Epithelial cell of esophagus (primary cell): ENCODE results near the gene IQGAP2.
"Not testable (repeated sequence)": the region's sequence is repeated elsewhere in the genome, so short reads cannot be mapped to it uniquely, and the experiment has no call there.

Source experiments
- DNase-seq: peaks from one replicate; pipeline ENCODE4 v3.0.0; 2010; ENCODE audit warnings: low read depth
- H3K4me3 ChIP-seq: 2 replicates; pipeline ENCODE4 v1.5.1; 2011; ENCODE audit warnings: mild to moderate bottlenecking, low read length, control low read depth
- CTCF ChIP-seq: IDR thresholded peaks from 2 replicates; pipeline ENCODE4 v1.5.1; 2011; ENCODE audit warnings: low read depth, mild to moderate bottlenecking, low read length, control low read depth, inconsistent platforms; ENCODE audit not compliant: insufficient read depth; ENCODE audit errors: missing control alignments

Gene IQGAP2

DNA sequence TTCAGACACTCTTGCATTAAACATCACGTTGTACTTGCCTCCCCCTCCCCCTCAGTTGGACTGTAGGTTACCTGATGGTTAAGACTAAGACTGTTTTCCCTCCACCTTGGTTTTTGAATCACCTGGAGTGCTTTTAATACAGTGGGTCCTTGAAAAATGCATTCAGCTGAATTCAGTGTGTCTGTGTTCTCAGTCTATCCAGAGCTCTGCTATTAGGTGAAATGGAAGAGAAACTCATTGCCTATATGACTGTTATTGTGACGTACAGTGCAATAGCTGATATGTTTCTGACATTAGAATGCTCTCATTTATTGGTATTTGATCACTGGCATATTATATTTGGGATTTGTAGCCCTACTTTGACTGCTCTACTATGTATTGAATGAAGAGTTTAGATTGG lies 111.6 kb downstream of the IQGAP2 start:
- no peak for TF ChIP-seq CTCF
- no peak overlapping the region for H3K4me3 ChIP-seq
- DNase-seq = no peak

GRCh38 chr5:76517334-76517733 lies 114.2 kb downstream of the IQGAP2 start:
- no peak for TF ChIP-seq CTCF
- no peak overlapping the region for H3K4me3 ChIP-seq
- no peak for DNase-seq

- not testable (repeated sequence) for H3K4me3 ChIP-seq, DNase-seq
Measured at GRCh38 chr5:76518246-76518645, 115.2 kb downstream of the IQGAP2 start.

- no peak for TF ChIP-seq CTCF
- DNase-seq = peak; percentile 47
- H3K4me3 ChIP-seq = no peak overlapping the region
Measured at GRCh38 chr5:76521240-76521758, 118.2 kb downstream of the IQGAP2 start.

DNA sequence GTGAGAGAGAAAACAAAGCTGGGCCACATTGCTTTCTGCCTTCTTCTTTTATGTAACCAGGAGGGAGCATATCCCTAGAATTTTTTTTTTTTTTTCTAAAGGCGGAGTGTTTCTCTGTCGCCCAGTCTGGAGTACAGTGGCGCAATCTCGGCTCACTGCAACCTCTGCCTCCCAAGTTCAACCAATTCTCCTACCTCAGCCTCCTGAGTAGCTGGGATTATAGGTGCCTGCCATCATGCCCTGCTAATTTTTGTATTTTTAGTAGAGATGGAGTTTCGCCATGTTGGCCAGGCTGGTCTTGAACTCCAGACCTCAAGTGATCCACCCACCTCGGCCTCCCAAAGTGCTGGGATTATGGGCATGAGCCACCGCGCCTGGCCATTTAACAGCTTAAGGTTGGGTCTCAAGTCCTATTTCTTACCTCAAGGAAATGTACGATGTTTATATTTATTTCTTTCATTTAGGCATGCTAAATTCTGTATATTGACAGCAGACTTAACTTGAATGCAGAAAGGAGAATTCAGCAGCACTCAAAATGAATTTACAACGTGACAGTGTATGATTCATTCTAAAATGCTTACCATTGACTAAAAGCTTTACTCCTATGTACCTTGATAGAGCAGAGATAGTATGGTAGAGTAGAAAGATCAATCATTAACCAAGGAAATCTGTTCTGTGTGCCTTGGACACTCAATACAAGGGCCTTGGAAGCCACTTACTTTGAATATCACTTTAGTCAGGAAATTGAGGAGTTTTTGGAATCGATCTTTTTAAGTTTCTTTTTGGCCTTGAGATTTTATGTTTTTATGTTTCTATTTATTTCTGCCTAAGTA lies 119.2 kb downstream of the IQGAP2 start:
- TF ChIP-seq CTCF = no peak
- no peak for DNase-seq
- H3K4me3 ChIP-seq = no peak overlapping the region

DNA sequence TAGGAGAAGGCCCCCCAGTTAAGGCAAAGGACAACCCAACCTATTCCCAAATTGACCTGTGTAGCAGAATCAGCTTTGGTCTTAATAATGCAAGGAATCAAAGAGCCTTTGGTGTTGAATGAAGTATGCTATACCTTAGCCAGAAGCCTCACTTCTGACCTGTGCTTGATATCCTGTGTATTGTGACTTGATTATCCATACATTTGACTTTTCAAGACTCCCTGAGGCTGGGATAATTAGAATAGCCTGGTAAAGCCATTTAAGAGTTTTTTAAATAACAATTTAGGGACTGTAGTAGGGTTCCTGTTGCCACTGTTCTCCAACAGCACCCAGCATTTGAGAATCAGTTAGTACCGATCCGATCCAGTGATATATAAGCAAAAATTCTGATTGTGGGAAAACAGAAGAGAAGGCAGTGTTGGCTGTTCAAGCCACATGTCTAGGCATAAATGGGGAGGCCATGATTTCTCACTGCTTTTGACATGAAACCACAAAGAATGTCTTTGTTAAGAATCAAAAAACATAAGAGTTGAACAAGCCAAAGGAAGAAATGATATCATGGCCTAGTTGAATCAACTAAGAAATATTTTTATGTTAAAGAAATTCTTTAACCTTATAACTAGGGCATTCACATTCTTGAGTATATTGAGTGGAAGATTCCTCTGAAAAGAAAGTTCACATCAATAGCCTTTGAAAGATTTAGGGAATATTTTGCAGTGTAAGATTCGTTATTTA lies 121.2 kb downstream of the IQGAP2 start:
- H3K4me3 ChIP-seq = no peak overlapping the region
- no peak for TF ChIP-seq CTCF
- DNase-seq = no peak

- no peak for DNase-seq
- no peak overlapping the region for H3K4me3 ChIP-seq
- no peak for TF ChIP-seq CTCF
Measured at GRCh38 chr5:76524868-76525267, 121.8 kb downstream of the IQGAP2 start.
